Hematopoietic multipotent progenitor cell treated with erythropoietin and hydrocortisone succinate and interleukin-3 and kit ligand, for 17 days (in vitro differentiated cells): ENCODE measurements around the gene TRIP12.
"Not testable (repeated sequence)": the region's sequence is repeated elsewhere in the genome, so short reads cannot be mapped to it uniquely, and the experiment has no call there.

Experiments used
- DNase-seq: peaks from one replicate; pipeline ENCODE4 v3.0.0-alpha.2; 2015; ENCODE audit warnings: low spot score

The TRIP12 gene

DNA sequence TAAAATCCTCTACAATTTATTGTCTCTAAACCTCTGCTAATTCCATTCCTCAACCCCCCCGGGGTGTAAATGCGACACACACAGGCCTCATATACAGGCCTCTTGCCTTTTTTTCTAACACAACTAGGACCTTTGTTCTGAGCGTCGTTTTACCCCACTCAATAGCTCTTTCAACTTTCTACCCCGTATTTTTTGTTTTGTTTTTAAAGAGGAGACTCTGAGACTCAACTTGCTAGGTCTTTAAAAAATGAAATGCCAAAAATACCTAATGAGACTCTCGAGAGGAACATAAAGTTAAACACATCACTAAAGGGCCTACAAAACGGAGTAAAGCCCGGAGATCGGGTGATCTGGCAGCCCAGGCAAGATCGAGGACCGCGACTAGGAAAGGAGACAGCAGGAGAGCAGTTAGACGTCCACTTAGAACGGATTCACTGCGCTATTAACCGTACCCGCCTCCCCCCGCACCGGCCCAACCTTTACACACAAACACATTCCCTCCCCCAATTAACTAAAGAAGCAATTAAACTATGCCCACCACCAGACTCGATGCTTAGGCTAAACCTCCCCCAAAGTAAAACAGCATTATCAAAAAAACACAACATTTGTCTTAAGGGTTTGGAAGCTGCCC is 1.7 kb downstream of the TRIP12 start:
- DNase-seq, result peak; percentile 54

GRCh38 chr2:229917793-229918192 is 4.0 kb downstream of the TRIP12 start:
- DNase-seq, result no peak

DNA sequence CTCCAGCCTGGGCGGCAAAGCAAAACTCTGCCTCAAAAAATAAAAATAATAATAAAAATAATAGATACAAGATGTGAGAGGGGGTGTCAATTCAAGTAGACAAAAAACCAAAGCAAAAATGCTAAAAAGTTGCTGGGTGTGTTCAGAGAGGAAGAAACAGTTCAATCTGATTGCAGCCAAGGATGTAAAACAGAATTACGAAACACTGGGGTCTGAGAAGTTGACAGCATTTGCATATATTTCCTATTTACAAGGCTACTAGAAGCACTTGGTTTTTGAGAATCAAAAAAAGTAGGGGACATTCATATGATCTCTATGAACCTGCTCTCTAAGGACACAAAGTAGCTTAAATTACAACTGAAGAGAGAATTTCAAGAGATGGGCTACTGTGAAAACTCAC is 7.6 kb downstream of the TRIP12 start:
- DNase-seq, result no peak

DNA sequence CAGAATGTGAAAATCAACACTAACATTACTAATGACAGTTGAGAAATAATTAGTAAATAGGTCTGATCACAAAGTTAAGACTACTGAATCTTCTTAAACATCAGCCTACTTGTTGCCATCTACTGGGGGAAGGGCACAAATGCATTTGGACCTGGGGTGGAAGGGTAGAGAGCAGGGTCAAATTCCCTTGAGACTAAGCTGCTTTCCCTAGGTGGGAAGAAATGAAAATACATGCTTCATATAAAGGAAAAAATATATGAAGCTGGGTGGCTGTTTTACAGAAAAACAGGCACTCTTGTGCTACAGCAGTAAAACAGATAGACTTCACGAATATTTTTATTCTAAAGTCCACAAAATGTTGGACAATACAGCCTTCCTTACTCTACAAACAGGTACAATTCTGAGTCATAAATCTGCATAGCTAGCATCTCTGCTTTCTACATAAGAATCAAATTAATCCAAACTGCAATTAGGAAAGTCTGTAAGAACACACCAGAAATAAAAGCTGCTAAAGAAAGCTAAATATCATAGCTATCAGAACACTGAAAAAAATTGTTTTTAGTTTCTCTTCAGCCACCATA is 10.9 kb downstream of the TRIP12 start:
- peak; percentile 54 for DNase-seq

DNA sequence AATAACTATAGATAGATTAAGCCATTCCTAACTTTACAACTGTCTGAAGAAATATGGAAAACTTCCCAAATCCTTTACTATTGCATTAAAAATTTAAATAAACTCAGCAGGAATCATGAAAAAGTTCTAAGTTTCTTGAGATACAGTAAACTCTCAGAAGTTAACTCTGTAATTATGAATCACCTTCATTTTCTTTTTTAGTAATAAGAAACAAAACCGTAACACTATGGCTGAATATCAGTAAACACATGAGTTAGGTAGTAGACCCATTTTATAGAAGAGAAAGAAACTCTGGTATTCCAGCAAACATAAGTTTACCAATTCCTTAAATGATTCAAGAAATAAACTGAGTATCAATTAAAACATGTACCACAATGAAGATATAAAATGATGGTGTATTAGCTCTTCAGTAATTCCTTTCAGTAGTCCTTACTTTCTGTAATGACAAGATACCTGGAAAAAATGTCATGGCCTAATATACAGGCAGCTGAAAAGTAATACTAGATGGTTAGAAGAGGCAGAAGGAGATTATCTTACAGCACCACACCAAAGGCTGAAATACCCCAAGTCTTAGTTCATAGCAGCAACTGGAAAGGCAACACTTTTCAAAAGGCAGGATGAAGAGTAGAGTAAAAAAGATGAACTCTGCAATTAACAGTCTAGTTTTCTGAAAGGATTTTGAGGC is 11.5 kb downstream of the TRIP12 start:
- DNase-seq, result no peak

DNA sequence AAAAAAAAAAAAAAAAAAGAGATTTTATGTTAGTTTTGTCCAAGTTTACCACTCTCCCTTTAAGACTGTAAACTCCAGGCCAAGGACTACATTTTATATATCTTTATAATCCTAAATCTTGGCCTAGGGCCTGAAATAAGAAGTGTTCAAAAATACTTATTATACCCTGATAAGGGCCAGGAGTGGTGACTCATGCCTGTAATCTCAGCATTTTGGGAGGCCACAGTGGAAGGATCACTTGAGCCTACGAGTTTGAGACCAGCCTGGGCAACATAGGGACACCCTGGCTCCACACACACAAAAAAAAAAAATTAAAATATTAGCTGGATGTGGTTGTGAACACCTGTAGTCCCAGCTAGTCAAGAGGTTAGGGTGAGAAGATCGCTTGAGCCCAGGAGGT is 12.7 kb downstream of the TRIP12 start:
- DNase-seq, result peak; percentile 43

DNA sequence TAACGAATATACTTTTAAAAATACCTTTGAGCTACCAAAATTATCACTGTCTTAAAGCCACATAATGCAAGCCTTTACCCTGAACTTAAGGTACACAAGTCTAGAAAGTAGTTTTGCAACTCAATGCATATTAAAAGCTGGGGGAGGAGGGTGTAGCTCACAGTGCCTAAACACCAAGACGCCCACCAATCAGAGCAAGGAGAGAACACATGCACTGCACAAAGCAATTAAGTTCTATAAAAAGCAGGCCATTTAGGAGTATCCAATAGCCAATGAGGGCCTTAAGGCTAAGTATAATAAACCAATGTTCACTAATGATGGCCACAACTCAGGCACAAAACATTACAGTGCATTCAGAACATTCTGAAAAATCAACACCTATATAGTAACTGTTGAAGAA is 16.2 kb downstream of the TRIP12 start:
- DNase-seq, result no peak

GRCh38 chr2:229903037-229903436 is 18.8 kb downstream of the TRIP12 start:
- no peak for DNase-seq

- DNase-seq, result no peak
These were observed 20.0 kb downstream of the TRIP12 start for GRCh38 chr2:229901819-229902218.

GRCh38 chr2:229900514-229900913 is 21.3 kb downstream of the TRIP12 start:
- not testable (repeated sequence) for DNase-seq

DNA sequence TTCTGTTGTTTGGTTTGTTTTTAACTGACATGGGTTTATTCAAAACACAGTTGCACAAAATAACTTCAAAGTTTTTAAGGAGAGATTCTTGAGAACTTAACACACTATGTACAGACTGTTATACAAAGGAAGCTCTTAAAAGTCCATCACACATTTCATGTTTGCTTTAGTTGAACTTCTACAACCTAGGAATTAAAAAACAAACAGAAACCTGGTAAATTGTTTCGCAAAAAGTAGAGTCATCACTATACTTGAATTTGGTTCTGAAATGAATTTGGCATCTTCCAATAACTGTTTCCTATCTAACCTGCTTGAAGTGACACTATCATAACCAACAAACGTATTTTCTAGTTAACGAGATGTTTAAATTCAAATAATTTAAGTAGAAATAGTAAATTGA is 21.8 kb downstream of the TRIP12 start:
- no peak for DNase-seq

DNA sequence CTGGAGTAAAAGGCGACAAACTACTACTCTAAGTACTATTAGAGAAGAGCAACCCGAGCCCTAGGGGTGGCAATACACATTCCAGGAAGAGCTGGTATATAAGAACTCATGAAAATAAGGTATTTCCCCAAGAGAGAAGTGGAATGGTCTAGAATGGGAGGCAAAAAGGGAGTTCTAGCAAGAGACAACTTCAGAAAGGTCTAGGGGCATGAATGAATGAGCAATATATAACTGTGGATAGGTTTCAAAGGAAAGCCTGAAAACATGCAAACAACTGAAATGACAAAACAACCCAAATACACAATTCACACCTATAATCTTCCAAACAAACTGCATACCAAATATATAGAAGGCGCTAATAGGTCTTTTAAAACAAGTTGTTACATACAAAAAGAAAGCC is 22.2 kb downstream of the TRIP12 start:
- DNase-seq, result no peak

- DNase-seq, result no peak
These were observed 25.0 kb downstream of the TRIP12 start for GRCh38 chr2:229896857-229897256.

DNA sequence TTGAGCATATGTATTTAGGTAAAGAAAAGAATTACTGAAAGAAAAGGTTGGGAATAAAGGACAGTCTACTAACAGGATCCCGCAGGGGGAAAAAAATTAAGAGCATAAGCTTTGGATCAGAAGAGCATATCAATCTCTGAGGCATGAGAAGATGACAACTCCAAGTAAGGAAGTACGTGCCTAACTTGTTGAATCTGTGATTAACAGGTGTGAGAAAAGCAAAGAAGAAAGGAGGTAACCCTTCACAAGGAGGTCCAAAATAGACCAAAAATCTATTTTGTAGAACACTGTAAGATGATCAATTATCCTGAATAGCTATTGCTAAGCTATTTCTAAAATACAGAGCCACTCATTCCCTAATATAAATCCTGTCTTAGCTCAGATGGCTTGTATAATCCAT is 32.8 kb downstream of the TRIP12 start:
- no peak for DNase-seq

GRCh38 chr2:229888031-229888430 is 33.8 kb downstream of the TRIP12 start:
- DNase-seq, result no peak

- no peak for DNase-seq
These were observed 34.4 kb downstream of the TRIP12 start for GRCh38 chr2:229887441-229887840.

DNA sequence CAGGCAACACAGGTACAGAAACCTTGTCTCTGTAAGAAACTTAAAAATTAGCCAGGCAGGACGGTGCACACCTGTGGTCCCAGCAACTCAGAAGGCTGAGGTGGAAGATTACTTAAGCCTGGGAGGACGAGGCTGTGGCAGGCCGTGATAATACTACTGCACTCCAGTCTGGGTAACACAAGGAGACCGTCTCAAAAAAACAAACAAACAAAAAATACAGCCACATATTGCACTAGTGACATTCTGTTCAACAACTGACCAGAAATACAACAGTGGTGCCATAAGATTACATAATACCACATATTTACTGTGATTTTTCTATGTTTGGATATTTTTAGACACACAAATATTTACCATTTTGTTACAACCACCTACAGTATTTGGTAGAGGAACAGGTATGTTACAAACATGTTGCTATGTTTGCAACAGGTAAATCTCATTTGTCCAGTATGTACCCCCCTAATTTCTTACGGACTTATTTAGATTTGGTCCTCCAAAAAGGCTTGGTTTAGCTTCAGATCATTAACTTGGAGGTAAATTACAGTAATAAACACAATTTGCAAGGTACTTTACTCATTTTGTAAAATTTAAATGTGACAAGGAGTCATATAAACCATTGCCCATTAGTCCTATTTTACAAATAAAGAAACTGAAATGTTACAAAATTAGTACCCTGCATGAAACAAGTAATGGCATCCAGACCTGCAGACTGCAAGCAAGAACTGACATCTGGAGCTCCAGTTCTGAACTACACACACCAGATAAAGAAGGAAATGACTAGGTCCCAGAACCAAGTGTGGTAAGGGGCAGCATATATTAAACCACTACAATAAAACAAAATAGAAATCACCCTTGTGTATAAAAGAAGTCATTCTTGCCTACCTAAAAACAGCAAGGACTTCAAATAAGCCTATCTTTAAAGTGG is 36.8 kb downstream of the TRIP12 start:
- no peak for DNase-seq

- DNase-seq, result no peak
These were observed 39.2 kb downstream of the TRIP12 start for GRCh38 chr2:229882583-229882982.

DNA sequence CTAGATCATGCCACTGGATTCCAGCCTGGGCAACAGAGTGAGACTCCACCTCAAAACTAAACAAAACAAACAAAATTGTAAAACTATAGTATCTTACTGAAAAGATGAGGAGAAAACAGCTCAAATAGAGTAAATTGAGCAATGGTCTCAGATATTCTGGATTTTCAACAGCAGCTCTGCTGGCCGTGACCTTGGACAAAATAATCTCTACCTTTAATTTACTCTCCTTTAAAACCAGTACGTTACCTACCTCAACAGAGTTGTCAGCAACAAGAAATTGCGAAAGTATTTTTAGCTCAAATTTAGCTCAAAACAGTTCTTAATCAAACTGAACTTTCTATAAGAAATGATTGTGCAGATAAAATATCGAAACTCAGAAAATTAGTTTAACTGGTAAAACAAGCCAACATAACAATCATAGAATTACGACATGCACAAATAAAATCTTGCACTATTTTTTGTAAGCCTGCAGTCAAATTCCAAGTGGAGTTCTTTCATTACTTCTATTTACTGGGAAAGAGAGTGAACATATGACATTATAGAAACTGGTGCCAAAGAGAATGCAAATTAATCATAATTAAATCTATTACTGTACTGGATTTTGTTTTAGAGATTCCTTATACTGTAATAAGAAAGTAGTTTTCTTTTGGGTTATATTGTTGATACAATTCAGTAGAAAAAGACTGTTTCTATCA is 40.8 kb downstream of the TRIP12 start:
- no peak for DNase-seq

GRCh38 chr2:229879191-229879950 is 42.4 kb downstream of the TRIP12 start:
- no peak for DNase-seq

- DNase-seq, result no peak
These were observed 46.3 kb downstream of the TRIP12 start for GRCh38 chr2:229875549-229875948.
